Parathyroid adenoma (tissue), 2 donors: Measurements from ENCODE around the gene LRIG2.
A peak's percentile ranks its signal among the peaks of the same experiment; 100 is the strongest.
"Not testable (repeated sequence)": the region's sequence is repeated elsewhere in the genome, so short reads cannot be mapped to it uniquely, and the experiment has no call there.

Experiments
- H2AFZ ChIP-seq: fragments of 300-600 bp; sonication (generic); one replicate; pipeline ENCODE4 v1.7.0; 2017; ENCODE audit warnings: antibody characterized with exemption, mild to moderate bottlenecking
- H3K27ac ChIP-seq: fragments of 300-600 bp; sonication (generic); one replicate; pipeline ENCODE4 v1.7.0; 2017
- H3K27me3 ChIP-seq: fragments of 300-600 bp; sonication (generic); one replicate; pipeline ENCODE4 v1.7.0; 2017; ENCODE audit warnings: low read length; ENCODE audit not compliant: control insufficient read depth, insufficient read depth
- H3K36me3 ChIP-seq: fragments of 300-600 bp; sonication (generic); one replicate; pipeline ENCODE4 v1.7.0; 2017; ENCODE audit warnings: low read length; ENCODE audit not compliant: control insufficient read depth, insufficient read depth
- H3K4me1 ChIP-seq: fragments of 300-600 bp; sonication (generic); one replicate; pipeline ENCODE4 v1.7.0; 2017; ENCODE audit warnings: control low read depth
- H3K4me2 ChIP-seq: fragments of 300-600 bp; sonication (generic); one replicate; pipeline ENCODE4 v1.7.0; 2017; ENCODE audit warnings: low read length
- H3K4me3 ChIP-seq: fragments of 300-600 bp; sonication (generic); one replicate; pipeline ENCODE4 v1.7.0; 2017; ENCODE audit warnings: low read depth, low read length
- H3K79me2 ChIP-seq: fragments of 300-600 bp; sonication (generic); one replicate; pipeline ENCODE4 v1.7.0; 2017; ENCODE audit warnings: control low read depth
- H3K9ac ChIP-seq: fragments of 300-600 bp; sonication (generic); one replicate; pipeline ENCODE4 v1.7.0; 2017; ENCODE audit warnings: mild to moderate bottlenecking
- H3K9me3 ChIP-seq: fragments of 300-600 bp; sonication (generic); one replicate; pipeline ENCODE4 v1.7.0; 2017; ENCODE audit warnings: low read length; ENCODE audit not compliant: control insufficient read depth
- TF ChIP-seq, protein P1 (sequence below): fragments of 300-600 bp; sonication (generic); IDR thresholded peaks from one replicate; pipeline ENCODE4 v1.7.0; 2017; ENCODE audit warnings: antibody characterized with exemption, mild to moderate bottlenecking
- donor health status: primary hyperparathyroidism.

LRIG2 gene

DNA sequence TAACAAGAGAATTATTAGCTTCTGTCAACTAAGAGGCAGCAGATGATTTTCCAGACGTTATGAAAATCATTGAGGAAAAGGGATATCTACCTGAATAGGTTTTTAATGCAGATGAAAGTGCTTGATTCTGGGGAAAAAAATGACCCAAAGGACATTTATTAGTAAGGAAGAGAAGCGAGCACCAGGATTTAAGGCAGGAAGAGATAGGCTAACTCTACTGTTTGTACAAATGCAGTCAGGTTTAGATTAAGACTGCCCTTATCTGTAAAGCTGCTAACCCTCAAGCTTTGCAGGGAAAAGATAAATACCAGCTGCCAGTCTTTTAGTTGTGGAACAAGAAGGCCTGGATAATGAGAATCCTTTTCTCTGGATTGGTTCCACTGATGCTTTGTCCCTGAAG is 33.0 kb upstream of the LRIG2 start:
- TF ChIP-seq, protein P1, sequence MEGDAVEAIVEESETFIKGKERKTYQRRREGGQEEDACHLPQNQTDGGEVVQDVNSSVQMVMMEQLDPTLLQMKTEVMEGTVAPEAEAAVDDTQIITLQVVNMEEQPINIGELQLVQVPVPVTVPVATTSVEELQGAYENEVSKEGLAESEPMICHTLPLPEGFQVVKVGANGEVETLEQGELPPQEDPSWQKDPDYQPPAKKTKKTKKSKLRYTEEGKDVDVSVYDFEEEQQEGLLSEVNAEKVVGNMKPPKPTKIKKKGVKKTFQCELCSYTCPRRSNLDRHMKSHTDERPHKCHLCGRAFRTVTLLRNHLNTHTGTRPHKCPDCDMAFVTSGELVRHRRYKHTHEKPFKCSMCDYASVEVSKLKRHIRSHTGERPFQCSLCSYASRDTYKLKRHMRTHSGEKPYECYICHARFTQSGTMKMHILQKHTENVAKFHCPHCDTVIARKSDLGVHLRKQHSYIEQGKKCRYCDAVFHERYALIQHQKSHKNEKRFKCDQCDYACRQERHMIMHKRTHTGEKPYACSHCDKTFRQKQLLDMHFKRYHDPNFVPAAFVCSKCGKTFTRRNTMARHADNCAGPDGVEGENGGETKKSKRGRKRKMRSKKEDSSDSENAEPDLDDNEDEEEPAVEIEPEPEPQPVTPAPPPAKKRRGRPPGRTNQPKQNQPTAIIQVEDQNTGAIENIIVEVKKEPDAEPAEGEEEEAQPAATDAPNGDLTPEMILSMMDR, result no peak

DNA sequence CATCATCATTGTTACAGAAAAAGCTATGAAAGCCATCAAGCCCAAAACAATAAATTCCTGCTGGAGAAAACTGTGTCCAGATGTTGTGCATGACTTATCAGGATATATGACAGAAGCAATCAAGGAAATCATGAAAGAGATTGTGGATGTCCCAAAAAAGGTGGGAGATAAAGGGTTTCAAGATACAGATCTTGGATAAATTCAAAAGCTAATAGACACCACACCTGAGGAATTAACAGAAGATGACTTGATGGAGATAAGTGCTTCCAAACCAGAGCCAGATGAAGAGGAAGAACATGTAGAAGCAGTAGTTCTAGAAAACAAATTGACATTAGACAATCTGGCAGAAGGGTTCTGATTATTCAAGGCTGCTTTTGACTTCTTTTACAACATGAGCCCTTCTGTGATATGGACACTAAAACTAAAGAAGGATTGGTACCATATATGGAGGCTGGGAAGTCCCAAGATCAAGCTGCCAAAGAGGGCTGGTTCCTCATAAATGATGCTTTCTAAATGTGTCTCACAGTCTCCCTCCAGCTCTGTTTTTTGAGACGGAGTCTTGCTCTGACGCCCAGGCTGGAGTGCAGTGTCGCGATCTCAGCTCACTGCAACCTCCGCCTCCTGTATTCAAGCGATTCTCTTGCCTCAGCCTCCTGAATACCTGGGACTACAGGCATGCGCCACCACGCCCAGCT is 32.1 kb upstream of the LRIG2 start:
- Histone ChIP-seq H2AFZ (no peak overlapping the region), H3K4me3 (no peak overlapping the region), H3K4me2 (no peak overlapping the region), H3K27ac (no peak overlapping the region), H3K27me3 (no peaks in the 10 kb centered on the region), H3K36me3 (no peaks in the 10 kb centered on the region), H3K9me3 (no peaks in the 10 kb centered on the region), H3K79me2 (no peaks in the 10 kb centered on the region), H3K4me1 (no peaks in the 10 kb centered on the region), H3K9ac (no peak overlapping the region)
- TF ChIP-seq, protein P1, result no peak

More for the DNA sequence above, 33.0 kb upstream of the LRIG2 start:
- no peak overlapping the region for H3K9ac ChIP-seq
- no peak overlapping the region for H3K4me2 ChIP-seq
- H3K27me3 ChIP-seq, result no peaks in the 10 kb centered on the region
- H3K36me3 ChIP-seq, result no peaks in the 10 kb centered on the region
- no peaks in the 10 kb centered on the region for H3K9me3 ChIP-seq
- H3K4me3 ChIP-seq, result no peak overlapping the region
- no peak overlapping the region for H3K27ac ChIP-seq
- no peaks in the 10 kb centered on the region for H3K4me1 ChIP-seq
- H2AFZ ChIP-seq, result no peak overlapping the region
- no peaks in the 10 kb centered on the region for H3K79me2 ChIP-seq

DNA sequence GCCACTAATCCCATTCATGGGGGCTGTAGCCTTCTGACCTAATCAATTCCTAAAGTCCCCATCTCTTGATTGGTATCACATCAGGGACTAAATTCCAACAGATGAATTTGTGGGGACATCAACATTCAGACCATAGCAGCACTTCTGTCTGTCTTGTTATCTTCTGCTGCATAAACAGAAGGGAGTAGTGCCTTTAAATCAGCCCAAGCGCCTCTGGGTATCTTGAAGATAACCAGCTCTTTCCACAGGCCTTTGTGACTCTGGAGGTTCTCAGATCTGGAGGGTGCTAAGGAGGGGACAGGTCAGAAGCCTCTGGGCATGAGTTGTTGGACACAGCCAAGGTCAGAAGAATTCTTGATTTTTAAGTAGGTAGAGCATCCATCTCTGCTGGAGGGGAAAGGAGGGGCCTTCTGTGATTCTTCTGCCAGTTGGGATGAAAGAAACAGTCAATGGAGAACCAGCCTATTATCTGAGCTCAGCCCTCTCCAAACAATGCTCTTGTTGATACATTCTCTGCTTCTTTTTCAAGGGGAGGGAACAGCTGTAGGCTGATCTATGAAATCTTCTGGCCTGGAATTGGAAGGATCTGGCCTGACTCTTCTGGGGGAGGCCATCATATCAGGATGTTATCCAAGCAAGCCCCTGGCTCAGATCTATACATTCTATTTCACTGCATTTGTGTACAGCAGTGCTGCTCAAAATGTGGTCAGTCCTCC is 31.3 kb upstream of the LRIG2 start:
- no peaks in the 10 kb centered on the region for H3K79me2 ChIP-seq
- no peak overlapping the region for H3K9ac ChIP-seq
- no peaks in the 10 kb centered on the region for H3K27me3 ChIP-seq
- H3K27ac ChIP-seq, result no peak overlapping the region
- TF ChIP-seq, protein P1, result no peak
- H3K4me1 ChIP-seq, result no peaks in the 10 kb centered on the region
- no peak overlapping the region for H3K4me3 ChIP-seq
- H3K9me3 ChIP-seq, result no peaks in the 10 kb centered on the region
- no peaks in the 10 kb centered on the region for H3K36me3 ChIP-seq
- no peak overlapping the region for H3K4me2 ChIP-seq
- H2AFZ ChIP-seq, result no peak overlapping the region

DNA sequence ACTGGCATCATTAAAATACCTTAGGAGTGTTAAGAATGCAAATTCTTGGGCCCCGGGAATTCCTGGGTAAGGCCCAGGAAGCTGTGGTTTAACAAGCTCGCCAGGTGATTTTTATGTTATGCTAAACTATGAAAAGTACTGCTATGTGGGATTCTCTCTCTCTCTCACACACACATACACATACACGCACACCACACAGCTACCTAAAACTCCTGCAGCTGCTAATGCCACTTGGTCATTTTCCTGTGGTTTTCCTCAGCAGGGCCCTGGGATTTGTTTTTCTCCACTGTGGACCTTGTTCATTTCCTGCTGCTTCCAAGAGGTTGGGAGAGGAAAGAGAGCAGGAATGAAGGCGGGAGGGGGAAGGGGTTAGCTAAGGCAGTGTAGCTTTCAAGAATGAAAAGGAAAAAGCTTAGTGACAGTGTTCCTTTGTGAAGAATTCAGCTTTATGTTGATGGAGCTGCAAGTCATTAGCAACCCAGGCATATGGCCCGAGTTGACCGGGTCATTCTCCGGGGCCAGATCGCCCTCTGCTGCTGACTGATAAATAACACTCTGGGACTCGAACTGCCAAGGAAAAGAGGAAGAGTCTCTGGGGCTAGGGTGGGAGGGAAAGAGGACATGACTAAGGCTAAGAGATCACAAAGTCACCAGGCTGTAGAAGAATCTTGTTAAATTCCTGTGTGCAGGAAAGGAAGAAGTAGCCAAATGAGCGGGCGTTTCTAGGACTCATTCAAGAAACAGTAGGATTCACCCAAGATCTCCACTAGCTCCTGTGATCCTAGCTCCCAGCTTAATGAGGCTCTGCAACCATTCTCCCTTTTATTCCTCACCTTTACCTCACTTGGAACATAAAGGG is 30.5 kb upstream of the LRIG2 start:
- Histone ChIP-seq H2AFZ (no peak overlapping the region), H3K9me3 (no peaks in the 10 kb centered on the region), H3K36me3 (no peaks in the 10 kb centered on the region), H3K9ac (no peak overlapping the region), H3K27me3 (no peaks in the 10 kb centered on the region), H3K79me2 (no peaks in the 10 kb centered on the region), H3K4me3 (no peak overlapping the region), H3K4me1 (no peaks in the 10 kb centered on the region), H3K27ac (no peak overlapping the region), H3K4me2 (no peak overlapping the region)
- TF ChIP-seq, protein P1, result peak; percentile 31

DNA sequence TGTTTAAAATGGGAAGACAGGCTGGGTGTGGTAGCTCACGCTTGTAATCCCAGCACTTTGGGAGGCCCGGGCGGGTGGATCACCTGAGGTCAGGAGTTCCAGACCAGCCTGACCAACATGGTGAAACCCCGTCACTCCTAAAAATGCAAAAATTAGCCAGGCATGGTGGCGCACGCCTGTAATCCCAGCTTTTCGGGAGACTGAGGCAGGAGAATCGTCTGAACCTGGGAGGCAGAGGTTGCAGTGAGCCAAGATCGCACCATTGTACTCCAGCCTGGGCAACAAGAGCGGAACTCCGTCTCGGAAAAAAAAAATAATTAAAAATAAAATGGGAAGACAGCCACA is 29.9 kb upstream of the LRIG2 start:
- H3K4me1 ChIP-seq, H3K27me3 ChIP-seq, H3K9ac ChIP-seq, H2AFZ ChIP-seq, H3K79me2 ChIP-seq, H3K4me2 ChIP-seq, H3K27ac ChIP-seq, H3K4me3 ChIP-seq, H3K36me3 ChIP-seq, H3K9me3 ChIP-seq: not testable (repeated sequence)
